HG03045 (cell line): Measurements from ENCODE around the gene LRP5.
"Not testable (repeated sequence)": the region's sequence is repeated elsewhere in the genome, so short reads cannot be mapped to it uniquely, and the experiment has no call there.

Experiments used
- ATAC-seq: cut with Tn5 transposase; IDR thresholded peaks from one replicate; pipeline ENCODE4 v1.9.1; 2021; ENCODE audit warnings: mild to moderate bottlenecking, moderate library complexity; ENCODE audit not compliant: unreplicated experiment

The LRP5 gene

GRCh38 chr11:68413591-68413999 lies 101.2 kb downstream of the LRP5 start:
- no peak for ATAC-seq

- no peak for ATAC-seq
Measured at GRCh38 chr11:68414496-68415221, 102.3 kb downstream of the LRP5 start.

GRCh38 chr11:68416070-68416578 lies 103.7 kb downstream of the LRP5 start:
- no peak for ATAC-seq

GRCh38 chr11:68418648-68419047 lies 106.3 kb downstream of the LRP5 start:
- ATAC-seq, result no peak

GRCh38 chr11:68420171-68420570 lies 107.8 kb downstream of the LRP5 start:
- ATAC-seq, result no peak

- no peak for ATAC-seq
Measured at GRCh38 chr11:68423481-68423880, 111.1 kb downstream of the LRP5 start.

- no peak for ATAC-seq
Measured at GRCh38 chr11:68424101-68424632, 111.8 kb downstream of the LRP5 start.

GRCh38 chr11:68424981-68425865 lies 112.8 kb downstream of the LRP5 start:
- no peak for ATAC-seq

- no peak for ATAC-seq
Measured at GRCh38 chr11:68425866-68426380, 113.5 kb downstream of the LRP5 start.

- no peak for ATAC-seq
Measured at GRCh38 chr11:68429661-68430060, 117.3 kb downstream of the LRP5 start.

GRCh38 chr11:68430384-68430783 lies 118.0 kb downstream of the LRP5 start:
- ATAC-seq, result no peak

- no peak for ATAC-seq
Measured at GRCh38 chr11:68430801-68431200, 118.4 kb downstream of the LRP5 start.

- ATAC-seq, result no peak
Measured at GRCh38 chr11:68431984-68432645, 119.7 kb downstream of the LRP5 start.

GRCh38 chr11:68432874-68433273 lies 120.5 kb downstream of the LRP5 start:
- no peak for ATAC-seq

GRCh38 chr11:68433541-68433940 lies 121.2 kb downstream of the LRP5 start:
- no peak for ATAC-seq

- ATAC-seq, result not testable (repeated sequence)
Measured at GRCh38 chr11:68434159-68434558, 121.8 kb downstream of the LRP5 start.

GRCh38 chr11:68436162-68436888 lies 123.9 kb downstream of the LRP5 start:
- no peak for ATAC-seq

GRCh38 chr11:68436985-68437926 lies 124.9 kb downstream of the LRP5 start:
- no peak for ATAC-seq
